ENCODE data around the gene COL18A1.
"Not testable (repeated sequence)": the region's sequence is repeated elsewhere in the genome, so short reads cannot be mapped to it uniquely, and the experiment has no call there.

COL18A1 gene

DNA sequence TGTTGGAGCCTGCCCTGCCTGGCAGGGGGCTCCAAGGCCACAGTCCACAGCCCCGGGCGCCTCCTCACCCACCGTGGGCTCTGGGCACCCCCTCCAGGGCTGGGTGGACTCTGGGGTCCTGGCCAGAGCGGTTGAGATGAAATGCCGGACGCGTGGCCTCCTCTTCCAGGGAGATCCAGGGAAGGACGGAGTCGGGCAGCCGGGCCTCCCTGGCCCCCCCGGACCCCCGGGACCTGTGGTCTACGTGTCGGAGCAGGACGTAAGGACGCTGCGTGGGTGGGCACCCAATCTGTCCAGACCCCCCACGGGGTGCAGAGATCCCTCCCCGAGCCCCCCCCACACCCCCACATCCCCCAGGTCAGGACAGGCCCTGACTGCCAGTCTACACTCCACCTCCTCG, 86.1 kb downstream of the COL18A1 start:
- no peak for DNase-seq (ENCODE audit: low read depth in 2 of 2, low spot score in 1 of 2)

- no peak for DNase-seq (ENCODE audit: low read depth in 2 of 2, low spot score in 1 of 2)
These were observed 86.7 kb downstream of the COL18A1 start for GRCh38 chr21:45491623-45492022.

- no peak for DNase-seq (ENCODE audit: low read depth in 2 of 2, low spot score in 1 of 2)
These were observed 87.8 kb downstream of the COL18A1 start for GRCh38 chr21:45492765-45493164.

- DNase-seq (ENCODE audit: low read depth in 2 of 2, low spot score in 1 of 2): no peak
These were observed 88.5 kb downstream of the COL18A1 start for GRCh38 chr21:45493401-45494001.

- no peak for DNase-seq (ENCODE audit: low read depth in 2 of 2, low spot score in 1 of 2)
These were observed 89.3 kb downstream of the COL18A1 start for GRCh38 chr21:45494135-45494850.

GRCh38 chr21:45494851-45495680, 90.1 kb downstream of the COL18A1 start:
- DNase-seq (ENCODE audit: low read depth in 2 of 2, low spot score in 1 of 2): no peak

DNA sequence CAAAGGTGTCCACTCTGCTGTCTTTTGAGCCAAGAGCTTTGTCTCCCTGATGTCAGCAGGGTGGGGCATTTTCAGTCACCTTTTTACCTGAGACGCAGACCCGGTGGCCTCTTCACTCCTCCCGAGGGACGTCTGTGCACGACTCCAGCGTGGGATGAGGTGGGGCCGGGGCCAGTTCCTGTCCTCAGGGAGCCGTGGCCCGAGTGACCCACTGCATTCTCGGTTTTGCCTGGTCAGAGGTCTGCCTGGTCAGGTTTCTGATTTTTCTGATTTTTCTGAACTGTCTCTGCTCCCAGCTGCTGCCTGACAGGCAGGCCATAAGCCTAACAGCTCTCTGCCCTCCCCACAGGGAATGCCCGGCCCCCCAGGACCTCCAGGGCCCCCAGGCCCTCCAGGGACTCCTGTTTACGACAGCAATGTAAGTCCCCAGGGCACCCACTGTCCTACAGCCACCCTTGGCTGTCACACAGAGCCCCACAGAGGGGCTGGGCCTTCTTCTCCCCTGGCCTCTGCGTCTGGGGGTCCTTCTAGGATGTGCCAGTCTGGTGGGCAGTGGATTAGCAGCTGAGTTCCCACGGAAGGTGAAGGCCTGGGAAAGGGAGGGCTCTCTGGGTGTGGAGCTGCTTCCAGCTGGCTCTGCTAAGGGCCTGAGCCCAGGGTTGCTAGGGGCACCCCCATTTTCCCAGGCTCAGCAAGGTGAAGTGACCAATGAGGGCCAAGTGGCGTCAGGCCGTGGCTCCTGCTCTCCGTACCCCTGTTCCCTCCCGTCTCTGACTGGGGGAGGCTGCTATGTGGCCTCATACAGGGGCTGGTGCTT, 91.4 kb downstream of the COL18A1 start:
- DNase-seq (ENCODE audit: low read depth in 2 of 2, low spot score in 1 of 2): no peak

GRCh38 chr21:45496968-45497845, 92.2 kb downstream of the COL18A1 start:
- no peak for DNase-seq (ENCODE audit: low read depth in 2 of 2, low spot score in 1 of 2)

GRCh38 chr21:45497846-45498645, 93.1 kb downstream of the COL18A1 start:
- DNase-seq (ENCODE audit: low read depth in 2 of 2, low spot score in 1 of 2): no peak

- DNase-seq (ENCODE audit: low read depth in 2 of 2, low spot score in 1 of 2): no peak
These were observed 93.7 kb downstream of the COL18A1 start for GRCh38 chr21:45498646-45499000.

- DNase-seq (ENCODE audit: low read depth in 2 of 2, low spot score in 1 of 2): no peak
These were observed 94.3 kb downstream of the COL18A1 start for GRCh38 chr21:45499201-45499750.

- no peak for DNase-seq (ENCODE audit: low read depth in 2 of 2, low spot score in 1 of 2)
These were observed 95.1 kb downstream of the COL18A1 start for GRCh38 chr21:45499970-45500577.

DNA sequence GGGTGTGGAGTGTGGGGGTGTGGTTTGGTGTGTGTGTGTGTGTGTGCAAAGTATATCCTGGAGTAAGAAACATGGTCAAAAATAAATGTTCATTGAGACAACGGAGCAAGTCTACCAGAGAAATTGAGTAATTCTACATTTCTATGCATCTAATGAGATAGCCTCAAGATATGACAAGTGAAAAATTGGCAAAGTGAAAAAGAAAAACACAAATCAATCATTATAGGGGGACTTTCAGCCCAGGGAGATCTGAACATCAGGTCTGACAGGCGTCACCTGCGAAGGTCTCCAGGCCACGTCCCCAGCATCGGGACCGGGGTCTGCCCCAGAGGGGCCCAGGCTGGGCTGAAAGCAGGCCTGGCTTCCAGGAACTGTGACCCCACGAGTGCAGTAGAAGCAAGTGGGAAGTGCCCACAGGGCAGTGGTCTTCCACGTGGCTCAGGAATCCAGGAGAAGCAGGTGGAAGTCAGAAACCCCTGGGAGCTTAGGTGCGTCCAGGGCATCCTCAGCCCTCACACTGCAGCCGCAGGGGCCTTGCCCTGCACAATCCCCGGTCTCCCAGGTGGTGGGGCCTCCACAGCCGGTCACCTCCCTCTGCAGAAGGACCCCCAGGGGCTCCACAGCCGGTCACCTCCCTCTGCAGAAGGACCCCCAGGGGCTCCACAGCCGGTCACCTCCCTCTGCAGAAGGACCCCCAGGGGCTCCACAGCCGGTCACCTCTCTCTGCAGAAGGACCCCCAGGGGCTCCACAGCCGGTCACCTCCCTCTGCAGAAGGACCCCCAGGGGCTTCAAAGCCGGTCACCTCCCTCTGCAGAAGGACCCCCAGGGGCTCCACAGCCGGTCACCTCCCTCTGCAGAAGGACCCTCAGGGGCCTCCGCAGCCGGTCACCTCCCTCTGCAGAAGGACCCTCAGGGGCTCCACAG, 96.4 kb downstream of the COL18A1 start:
- not testable (repeated sequence) for DNase-seq (ENCODE audit: low read depth in 2 of 2, low spot score in 1 of 2)

DNA sequence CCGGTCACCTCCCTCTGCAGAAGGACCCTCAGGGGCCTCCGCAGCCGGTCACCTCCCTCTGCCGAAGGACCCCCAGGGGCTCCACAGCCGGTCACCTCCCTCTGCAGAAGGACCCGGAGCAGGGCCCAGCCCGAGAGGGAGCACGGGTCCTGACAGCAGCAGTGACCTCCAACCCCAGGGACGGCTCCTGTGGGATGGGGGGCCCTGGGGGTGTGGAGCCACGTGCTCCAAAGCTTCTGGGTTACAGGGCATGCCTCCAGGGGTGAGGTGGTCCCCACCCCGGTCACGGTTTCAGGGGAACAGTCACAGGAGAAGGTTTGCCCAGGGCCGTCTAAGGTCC, 97.0 kb downstream of the COL18A1 start:
- DNase-seq (ENCODE audit: low read depth in 2 of 2, low spot score in 1 of 2): no peak

- DNase-seq (ENCODE audit: low read depth in 2 of 2, low spot score in 1 of 2): no peak
These were observed 97.6 kb downstream of the COL18A1 start for GRCh38 chr21:45502600-45502999.

DNA sequence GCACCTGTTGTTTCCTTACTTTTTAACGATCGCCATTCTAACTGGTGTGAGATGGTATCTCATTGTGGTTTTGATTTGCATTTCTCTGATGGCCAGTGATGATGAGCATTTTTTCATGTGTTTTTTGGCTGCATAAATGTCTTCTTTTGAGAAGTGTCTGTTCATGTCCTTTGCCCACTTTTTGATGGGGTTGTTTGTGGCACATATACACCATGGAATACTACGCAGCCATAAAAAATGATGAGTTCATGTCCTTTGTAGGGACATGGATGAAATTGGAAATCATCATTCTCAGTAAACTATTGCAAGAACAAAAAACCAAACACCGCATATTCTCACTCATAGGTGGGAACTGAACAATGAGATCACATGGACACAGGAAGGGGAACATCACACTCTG, 98.3 kb downstream of the COL18A1 start:
- DNase-seq (ENCODE audit: low read depth in 2 of 2, low spot score in 1 of 2): not testable (repeated sequence)

DNA sequence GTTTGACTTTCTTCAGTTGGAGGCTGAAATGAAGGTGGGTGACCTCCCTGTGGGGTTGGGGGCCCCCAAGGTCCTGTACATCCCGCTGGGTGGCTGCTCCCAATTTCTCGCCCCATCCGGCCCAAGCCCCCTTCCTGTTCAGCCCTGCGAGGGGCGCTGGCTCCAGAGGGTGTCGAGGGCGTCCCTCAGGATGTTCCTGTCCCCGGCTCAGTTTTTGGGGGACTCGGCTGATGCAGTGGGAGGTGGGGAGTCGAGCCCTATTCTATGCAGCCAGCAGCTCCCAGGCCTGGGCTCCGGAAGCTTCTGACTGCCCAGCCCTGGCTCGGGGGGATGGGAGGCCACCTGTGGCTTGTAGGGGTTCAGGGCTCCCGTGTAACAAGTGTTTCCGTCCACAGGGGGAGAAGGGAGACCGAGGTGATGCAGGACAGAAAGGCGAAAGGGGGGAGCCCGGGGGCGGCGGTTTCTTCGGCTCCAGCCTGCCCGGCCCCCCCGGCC, 99.1 kb downstream of the COL18A1 start:
- DNase-seq (ENCODE audit: low read depth in 2 of 2, low spot score in 1 of 2): no peak

Data from stimulated activated CD8-positive, alpha-beta memory T cell treated with anti-CD3 and anti-CD28 coated beads, Interleukin-4, amount 100 ng/mL, for 4 hours (primary cell).